Uterus (tissue), 2 donors: ENCODE data around the gene DPH7.
"Not testable (repeated sequence)": the region's sequence is repeated elsewhere in the genome, so short reads cannot be mapped to it uniquely, and the experiment has no call there.

Experiments used
- POLR2A ChIP-seq, 2 donors: fragments of 450-650 bp; IDR thresholded peaks; one replicate each; pipeline ENCODE4 v1.6.1; 2016; ENCODE audit warnings: antibody characterized with exemption in 2 of 2, mild to moderate bottlenecking in 1 of 2, moderate library complexity in 1 of 2
- TF ChIP-seq, protein P1 (sequence below), 4 experiments: fragments of 200-600 bp in 2 of 4; fragments of 450-650 bp in 2 of 4; sonication (generic) in 2 of 4; IDR thresholded peaks; one replicate each; pipeline ENCODE4 v1.5.1; 2016 to 2019; ENCODE audit warnings: antibody characterized with exemption in 4 of 4, mild to moderate bottlenecking in 2 of 4, moderate library complexity in 1 of 4

DNA sequence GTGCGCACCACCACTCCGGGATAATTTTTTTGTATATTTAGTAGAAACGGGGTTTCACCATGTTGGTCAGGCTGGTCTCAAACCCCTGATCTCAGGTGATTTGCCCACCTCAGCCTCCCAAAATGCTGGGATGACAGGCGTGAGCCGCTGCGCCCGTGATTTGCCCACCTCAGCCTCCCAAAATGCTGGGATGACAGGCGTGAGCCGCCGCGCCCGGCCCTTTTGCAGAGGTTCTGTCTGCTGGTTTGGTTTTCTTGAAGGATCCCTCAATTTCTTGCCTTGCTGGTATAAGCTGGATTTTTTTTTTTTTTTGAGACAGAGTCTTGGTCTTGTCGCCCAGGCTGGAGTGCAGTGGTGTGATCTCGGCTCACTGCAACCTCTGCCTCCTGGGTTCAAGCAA is 48.7 kb upstream of the DPH7 start:
- TF ChIP-seq, protein P1, sequence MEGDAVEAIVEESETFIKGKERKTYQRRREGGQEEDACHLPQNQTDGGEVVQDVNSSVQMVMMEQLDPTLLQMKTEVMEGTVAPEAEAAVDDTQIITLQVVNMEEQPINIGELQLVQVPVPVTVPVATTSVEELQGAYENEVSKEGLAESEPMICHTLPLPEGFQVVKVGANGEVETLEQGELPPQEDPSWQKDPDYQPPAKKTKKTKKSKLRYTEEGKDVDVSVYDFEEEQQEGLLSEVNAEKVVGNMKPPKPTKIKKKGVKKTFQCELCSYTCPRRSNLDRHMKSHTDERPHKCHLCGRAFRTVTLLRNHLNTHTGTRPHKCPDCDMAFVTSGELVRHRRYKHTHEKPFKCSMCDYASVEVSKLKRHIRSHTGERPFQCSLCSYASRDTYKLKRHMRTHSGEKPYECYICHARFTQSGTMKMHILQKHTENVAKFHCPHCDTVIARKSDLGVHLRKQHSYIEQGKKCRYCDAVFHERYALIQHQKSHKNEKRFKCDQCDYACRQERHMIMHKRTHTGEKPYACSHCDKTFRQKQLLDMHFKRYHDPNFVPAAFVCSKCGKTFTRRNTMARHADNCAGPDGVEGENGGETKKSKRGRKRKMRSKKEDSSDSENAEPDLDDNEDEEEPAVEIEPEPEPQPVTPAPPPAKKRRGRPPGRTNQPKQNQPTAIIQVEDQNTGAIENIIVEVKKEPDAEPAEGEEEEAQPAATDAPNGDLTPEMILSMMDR (IDR thresholded peaks at IDR 0.05) = not testable (repeated sequence)
- not testable (repeated sequence) for TF ChIP-seq POLR2A (IDR thresholded peaks at IDR 0.05)
